Neural cell (in vitro differentiated cells): ENCODE results near the gene SH3RF3. TPM values are rescaled to one million over a fixed set of nuclear protein-coding genes. Genes with fewer than 3 reads are reported as not detected.

ENCODE experiments used
- H2AFZ ChIP-seq: fragments of 200-600, 300-800 bp; sonication (generic), shearing (Covaris generic); 2 replicates; pipeline ENCODE4 v1.6.0; 2014; ENCODE audit warnings: low read depth, mild to moderate bottlenecking, antibody characterized with exemption, low read length, moderate library complexity
- H3F3A ChIP-seq: fragments of 200-600 bp; shearing (Covaris generic); 2 replicates; pipeline ENCODE4 v1.6.1; 2016; ENCODE audit warnings: mild to moderate bottlenecking, moderate library complexity, mixed read lengths, antibody characterized with exemption, low read length; ENCODE audit not compliant: insufficient read depth, poor library complexity, severe bottlenecking
- H3K27ac ChIP-seq: fragments of 200-600, 300-800 bp; sonication (generic), shearing (Covaris generic); 2 replicates; pipeline ENCODE4 v1.5.1; 2014; ENCODE audit warnings: mild to moderate bottlenecking, low read length, moderate library complexity
- H3K27me3 ChIP-seq: fragments of 300-800, 200-600 bp; sonication (generic), shearing (Covaris generic); 2 replicates; pipeline ENCODE4 v1.6.0; 2014; ENCODE audit warnings: mild to moderate bottlenecking, low read depth, low read length, moderate library complexity; ENCODE audit not compliant: insufficient read depth
- H3K36me3 ChIP-seq: fragments of 300-800, 200-600 bp; sonication (generic), shearing (Covaris generic); 2 replicates; pipeline ENCODE4 v1.5.1; 2014; ENCODE audit warnings: mild to moderate bottlenecking, antibody characterized with exemption, low read length, moderate library complexity; ENCODE audit not compliant: insufficient read depth
- H3K4me2 ChIP-seq: fragments of 300-800, 200-600 bp; sonication (generic), shearing (Covaris generic); 2 replicates; pipeline ENCODE4 v1.6.0; 2014; ENCODE audit warnings: mild to moderate bottlenecking, low read length
- H3K4me3 ChIP-seq: fragments of 300-800, 200-600 bp; sonication (generic), shearing (Covaris generic); 2 replicates; pipeline ENCODE4 v1.5.1; 2014; ENCODE audit warnings: mild to moderate bottlenecking, low read length, moderate library complexity
- H3K79me2 ChIP-seq: fragments of 200-600 bp; shearing (Covaris generic); replicated peaks from 2 replicates; pipeline ENCODE4 v1.6.0; 2014; ENCODE audit warnings: mild to moderate bottlenecking, low read length, moderate library complexity; ENCODE audit not compliant: insufficient read depth
- H3K9ac ChIP-seq: fragments of 300-800, 200-600 bp; sonication (generic), shearing (Covaris generic); 2 replicates; pipeline ENCODE4 v1.6.1; 2016; ENCODE audit warnings: mild to moderate bottlenecking, low read length, mixed read lengths
- H3K9me2 ChIP-seq: fragments of 200-600 bp; shearing (Covaris generic); 2 replicates; pipeline ENCODE4 v1.6.1; 2016; ENCODE audit warnings: mild to moderate bottlenecking, low read length, mixed read lengths; ENCODE audit not compliant: insufficient read depth
- H3K9me3 ChIP-seq: fragments of 200-600, 300-800 bp; sonication (generic), shearing (Covaris generic); 2 replicates; pipeline ENCODE4 v1.6.1; 2016; ENCODE audit warnings: mild to moderate bottlenecking, mixed run types, low read length, moderate library complexity, mixed read lengths
- H4K20me1 ChIP-seq: fragments of 200-600 bp; shearing (Covaris generic); 2 replicates; pipeline ENCODE4 v1.6.1; 2016; ENCODE audit warnings: mild to moderate bottlenecking, mixed run types; ENCODE audit not compliant: insufficient read depth
- EP300 ChIP-seq: fragments of 450-650 bp; conservative IDR thresholded peaks from 2 replicates; pipeline ENCODE4 v1.6.1; 2014; ENCODE audit warnings: antibody characterized with exemption, mild to moderate bottlenecking, moderate library complexity; ENCODE audit not compliant: poor library complexity, severe bottlenecking
- EZH2 ChIP-seq: fragments of 200-600, 300-800 bp; shearing (Covaris generic), sonication (generic); IDR thresholded peaks from 2 replicates; pipeline ENCODE4 v1.6.1; 2014; ENCODE audit warnings: antibody characterized with exemption, low read length, borderline replicate concordance, mild to moderate bottlenecking; ENCODE audit not compliant: insufficient read depth, poor library complexity, severe bottlenecking
- MXI1 ChIP-seq: fragments of 450-650 bp; conservative IDR thresholded peaks from 2 replicates; pipeline ENCODE4 v1.6.1; 2014; ENCODE audit warnings: antibody characterized with exemption, mild to moderate bottlenecking; ENCODE audit not compliant: poor library complexity, severe bottlenecking
- POLR2AphosphoS5 ChIP-seq: IDR thresholded peaks from 2 replicates; pipeline ENCODE4 v1.6.1; 2012
- RAD21 ChIP-seq: fragments of 450-650 bp; conservative IDR thresholded peaks from 2 replicates; pipeline ENCODE4 v1.6.1; 2014; ENCODE audit warnings: antibody characterized with exemption, mild to moderate bottlenecking, moderate library complexity
- SMC3 ChIP-seq: fragments of 450-650 bp; conservative IDR thresholded peaks from 2 replicates; pipeline ENCODE4 v1.6.1; 2014; ENCODE audit warnings: antibody characterized with exemption, mild to moderate bottlenecking, moderate library complexity; ENCODE audit not compliant: poor library complexity
- TAF1 ChIP-seq: IDR thresholded peaks from 2 replicates; pipeline ENCODE4 v1.6.1; 2012; ENCODE audit warnings: low read depth
- polyA plus RNA-seq: library from polyadenylated mRNA; depleted of rRNA; stranded (reverse); fragments of >200 nt; gene quantifications from 2 replicates; pipeline ENCODE4 v1.2.3, GENCODE V29; 2014
- TF ChIP-seq, protein P1 (sequence below): fragments of 450-650 bp; IDR thresholded peaks from 2 replicates; pipeline ENCODE4 v1.5.1; 2014; ENCODE audit warnings: antibody characterized with exemption, mild to moderate bottlenecking, moderate library complexity; ENCODE audit not compliant: poor library complexity, severe bottlenecking
- TF ChIP-seq, protein P2 (sequence below): IDR thresholded peaks from 2 replicates; pipeline ENCODE4 v1.6.1; 2012; ENCODE audit warnings: borderline replicate concordance

Gene SH3RF3
- polyA plus RNA-seq, 1 donor from 2014 or later = 0.53 TPM

DNA sequence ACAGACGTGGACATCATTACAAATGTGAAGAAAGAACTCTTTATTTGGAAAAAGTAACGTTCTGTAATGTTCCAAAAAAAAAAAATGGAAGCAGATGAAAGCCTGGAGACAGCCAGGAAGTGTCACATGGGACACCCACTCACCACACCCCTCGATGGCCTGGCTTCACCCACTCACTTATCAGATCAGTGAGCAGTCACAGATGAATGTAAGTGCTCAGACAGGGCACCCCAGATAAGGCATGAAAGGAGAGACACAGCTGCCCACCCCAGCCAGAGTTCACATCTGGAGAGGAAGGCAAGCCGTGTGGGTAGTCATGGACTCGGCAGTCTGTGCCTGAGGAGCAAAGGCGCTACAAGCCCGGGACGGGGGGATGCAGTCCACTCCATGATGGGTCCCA is 379.6 kb downstream of the SH3RF3 start:
- Histone ChIP-seq H3K4me3 (no peak overlapping the region), H3K9ac (no peak overlapping the region), H3K27me3 (no peaks in the 10 kb centered on the region), H2AFZ (no peak overlapping the region), H3K9me3 (no peaks in the 10 kb centered on the region), H3K79me2 (no peaks in the 10 kb centered on the region), H3K4me2 (no peak overlapping the region), H3K36me3 (no peaks in the 10 kb centered on the region), H3F3A (no peaks in the 10 kb centered on the region), H3K9me2 (no peaks in the 10 kb centered on the region), H3K27ac (no peak overlapping the region), H4K20me1 (no peaks in the 10 kb centered on the region)
- TF ChIP-seq, protein P1, sequence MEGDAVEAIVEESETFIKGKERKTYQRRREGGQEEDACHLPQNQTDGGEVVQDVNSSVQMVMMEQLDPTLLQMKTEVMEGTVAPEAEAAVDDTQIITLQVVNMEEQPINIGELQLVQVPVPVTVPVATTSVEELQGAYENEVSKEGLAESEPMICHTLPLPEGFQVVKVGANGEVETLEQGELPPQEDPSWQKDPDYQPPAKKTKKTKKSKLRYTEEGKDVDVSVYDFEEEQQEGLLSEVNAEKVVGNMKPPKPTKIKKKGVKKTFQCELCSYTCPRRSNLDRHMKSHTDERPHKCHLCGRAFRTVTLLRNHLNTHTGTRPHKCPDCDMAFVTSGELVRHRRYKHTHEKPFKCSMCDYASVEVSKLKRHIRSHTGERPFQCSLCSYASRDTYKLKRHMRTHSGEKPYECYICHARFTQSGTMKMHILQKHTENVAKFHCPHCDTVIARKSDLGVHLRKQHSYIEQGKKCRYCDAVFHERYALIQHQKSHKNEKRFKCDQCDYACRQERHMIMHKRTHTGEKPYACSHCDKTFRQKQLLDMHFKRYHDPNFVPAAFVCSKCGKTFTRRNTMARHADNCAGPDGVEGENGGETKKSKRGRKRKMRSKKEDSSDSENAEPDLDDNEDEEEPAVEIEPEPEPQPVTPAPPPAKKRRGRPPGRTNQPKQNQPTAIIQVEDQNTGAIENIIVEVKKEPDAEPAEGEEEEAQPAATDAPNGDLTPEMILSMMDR = no peak
- TF ChIP-seq EZH2 (no peak), MXI1 (no peak), SMC3 (no peak), RAD21 (no peak), TAF1 (no peak), EP300 (no peak), POLR2AphosphoS5 (no peak)
- TF ChIP-seq, protein P2, sequence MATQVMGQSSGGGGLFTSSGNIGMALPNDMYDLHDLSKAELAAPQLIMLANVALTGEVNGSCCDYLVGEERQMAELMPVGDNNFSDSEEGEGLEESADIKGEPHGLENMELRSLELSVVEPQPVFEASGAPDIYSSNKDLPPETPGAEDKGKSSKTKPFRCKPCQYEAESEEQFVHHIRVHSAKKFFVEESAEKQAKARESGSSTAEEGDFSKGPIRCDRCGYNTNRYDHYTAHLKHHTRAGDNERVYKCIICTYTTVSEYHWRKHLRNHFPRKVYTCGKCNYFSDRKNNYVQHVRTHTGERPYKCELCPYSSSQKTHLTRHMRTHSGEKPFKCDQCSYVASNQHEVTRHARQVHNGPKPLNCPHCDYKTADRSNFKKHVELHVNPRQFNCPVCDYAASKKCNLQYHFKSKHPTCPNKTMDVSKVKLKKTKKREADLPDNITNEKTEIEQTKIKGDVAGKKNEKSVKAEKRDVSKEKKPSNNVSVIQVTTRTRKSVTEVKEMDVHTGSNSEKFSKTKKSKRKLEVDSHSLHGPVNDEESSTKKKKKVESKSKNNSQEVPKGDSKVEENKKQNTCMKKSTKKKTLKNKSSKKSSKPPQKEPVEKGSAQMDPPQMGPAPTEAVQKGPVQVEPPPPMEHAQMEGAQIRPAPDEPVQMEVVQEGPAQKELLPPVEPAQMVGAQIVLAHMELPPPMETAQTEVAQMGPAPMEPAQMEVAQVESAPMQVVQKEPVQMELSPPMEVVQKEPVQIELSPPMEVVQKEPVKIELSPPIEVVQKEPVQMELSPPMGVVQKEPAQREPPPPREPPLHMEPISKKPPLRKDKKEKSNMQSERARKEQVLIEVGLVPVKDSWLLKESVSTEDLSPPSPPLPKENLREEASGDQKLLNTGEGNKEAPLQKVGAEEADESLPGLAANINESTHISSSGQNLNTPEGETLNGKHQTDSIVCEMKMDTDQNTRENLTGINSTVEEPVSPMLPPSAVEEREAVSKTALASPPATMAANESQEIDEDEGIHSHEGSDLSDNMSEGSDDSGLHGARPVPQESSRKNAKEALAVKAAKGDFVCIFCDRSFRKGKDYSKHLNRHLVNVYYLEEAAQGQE = no peak

DNA sequence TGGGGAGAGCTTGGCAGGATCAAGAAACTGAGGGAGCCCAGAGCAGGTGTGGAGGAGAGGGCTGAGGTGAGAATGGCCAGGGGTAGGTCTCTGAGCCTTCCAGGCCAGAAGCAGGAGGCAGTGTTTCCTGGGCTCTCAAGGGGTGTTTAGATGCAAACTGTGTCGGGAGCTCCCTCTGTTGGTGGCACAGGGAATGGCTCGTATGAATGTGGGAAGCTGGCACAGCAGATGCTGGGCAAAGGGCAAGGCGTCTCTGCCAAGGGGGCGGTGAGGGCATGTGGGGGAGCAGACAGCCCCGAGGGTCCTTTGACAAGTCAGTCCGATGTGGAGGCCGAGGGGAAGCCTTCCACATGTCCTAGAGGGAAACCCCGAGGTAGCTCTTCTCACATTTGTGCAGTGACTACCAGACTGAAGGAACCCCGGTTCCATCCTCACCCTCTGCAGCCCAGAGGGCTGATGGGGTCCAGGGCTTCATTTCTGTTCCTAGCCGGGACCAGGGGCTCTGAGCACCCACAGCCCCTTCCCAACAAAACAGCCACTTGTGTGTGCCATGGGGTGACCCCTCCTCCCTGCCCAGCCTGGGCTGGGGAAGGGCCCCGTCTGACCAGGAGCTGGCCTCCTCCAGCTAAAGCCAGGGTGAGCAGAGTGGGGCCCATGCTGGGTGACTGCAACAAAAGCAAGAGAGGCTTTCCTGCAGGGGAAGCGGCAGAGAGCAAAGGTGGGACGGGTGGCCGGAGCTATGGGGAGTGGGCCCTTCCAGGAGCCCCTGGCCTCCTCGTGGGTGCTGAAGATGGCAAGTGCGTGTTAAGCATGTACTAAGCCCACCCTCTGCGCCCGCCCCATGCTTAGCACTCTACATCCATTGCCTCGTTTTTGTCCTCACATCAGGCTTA is 381.4 kb downstream of the SH3RF3 start:
- H3K36me3 ChIP-seq = no peaks in the 10 kb centered on the region
- H3K9ac ChIP-seq = no peak overlapping the region
- no peaks in the 10 kb centered on the region for H4K20me1 ChIP-seq
- no peak overlapping the region for H3K4me2 ChIP-seq
- H3F3A ChIP-seq = no peaks in the 10 kb centered on the region
- TF ChIP-seq RAD21 (peak; percentile 97), EP300 (no peak), SMC3 (peak; percentile 99), EZH2 (no peak), TAF1 (no peak), POLR2AphosphoS5 (no peak), MXI1 (no peak)
- TF ChIP-seq, protein P2 = no peak
- TF ChIP-seq, protein P1 = peak; percentile 95
- H3K9me2 ChIP-seq = no peaks in the 10 kb centered on the region
- no peaks in the 10 kb centered on the region for H3K27me3 ChIP-seq
- H3K4me3 ChIP-seq = no peak overlapping the region
- no peak overlapping the region for H2AFZ ChIP-seq
- no peak overlapping the region for H3K27ac ChIP-seq
- no peaks in the 10 kb centered on the region for H3K79me2 ChIP-seq
- H3K9me3 ChIP-seq = no peaks in the 10 kb centered on the region
